WTC11 (cell line): ENCODE data around the gene ACR. TPM values are rescaled to one million over a fixed set of nuclear protein-coding genes. Genes with fewer than 3 reads are reported as not detected.
"Not testable (repeated sequence)": the region's sequence is repeated elsewhere in the genome, so short reads cannot be mapped to it uniquely, and the experiment has no call there.

Experiments used
- ATAC-seq: fragments of 200-7000 bp; cut with Tn5 transposase; 2 replicates; pipeline ENCODE4 v1.10.0; 2021; ENCODE audit warnings: mild to moderate bottlenecking, moderate library complexity
- CTCF ChIA-PET: fragments of 300-600 bp; sonication (Branson Sonifier 250); formaldehyde crosslinking; loops from one replicate; lab custom pipeline; 2021; ENCODE audit warnings: antibody characterized with exemption; lab: Charles Lee
- POLR2A ChIA-PET: fragments of 350-600 bp; sonication (Branson Sonifier 250); formaldehyde crosslinking; loops from one replicate; lab custom pipeline; 2021; ENCODE audit warnings: antibody characterized with exemption; lab: Charles Lee
- DNase-seq: peaks from one replicate; pipeline ENCODE4 v3.0.0; 2021; ENCODE audit warnings: low spot score
- H3K27ac Mint-ChIP-seq: 2 replicates; pipeline ENCODE4 v1.8.0; 2021; ENCODE audit warnings: mixed read lengths
- H3K27me3 Mint-ChIP-seq: 2 replicates; pipeline ENCODE4 v1.8.0; 2021; ENCODE audit warnings: low read depth, mild to moderate bottlenecking, moderate library complexity, mixed read lengths
- H3K36me3 Mint-ChIP-seq: 2 replicates; pipeline ENCODE4 v1.8.0; 2021; ENCODE audit warnings: mixed read lengths
- H3K4me1 Mint-ChIP-seq: 2 replicates; pipeline ENCODE4 v1.8.0; 2022; ENCODE audit warnings: mixed read lengths
- H3K4me3 Mint-ChIP-seq: 2 replicates; pipeline ENCODE4 v1.8.0; 2021; ENCODE audit warnings: mild to moderate bottlenecking, moderate library complexity, mixed read lengths
- H3K9me3 Mint-ChIP-seq: 2 replicates; pipeline ENCODE4 v1.8.0; 2021; ENCODE audit warnings: mixed read lengths
- FOXK1 ChIP-seq: sonication (generic); formaldehyde crosslinking; IDR thresholded peaks from 2 replicates; pipeline ENCODE4 v1.8.0; 2022; ENCODE audit warnings: mild to moderate bottlenecking, moderate library complexity, missing genetic modification reagents
- total RNA-seq: library from RNA; stranded (reverse); gene quantifications from 3 replicates; pipeline ENCODE4 v1.2.3, GENCODE V29; 2021

The ACR gene
- total RNA-seq, 1 experiment from 2014 or later: 0.46 TPM

GRCh38 chr22:50783033-50783879 lies 45.3 kb downstream of the ACR start, which contains the start of gene RABL2B:
Gene RABL2B, minus strand, starts transcription at chr22:50783636. Its CDS starts 1,342 bp downstream, at chr22:50782294.
- 0 out of 2 replicates have a peak, but pooled peaks have one; percentile 35 for TF ChIP-seq FOXK1 (CRISPR knock-in tag)
- ATAC-seq: peak; percentile 96
- H3K9me3 Mint-ChIP-seq, H3K27me3 Mint-ChIP-seq, H3K36me3 Mint-ChIP-seq, CTCF ChIA-PET, H3K27ac Mint-ChIP-seq, POLR2A ChIA-PET, H3K4me1 Mint-ChIP-seq: not testable (repeated sequence)
- peak; percentile 87 for DNase-seq
- H3K4me3 Mint-ChIP-seq: peak within 1 kb of the TSS; percentile 88

- CTCF ChIA-PET, H3K9me3 Mint-ChIP-seq, H3K27ac Mint-ChIP-seq, POLR2A ChIA-PET, H3K4me1 Mint-ChIP-seq, DNase-seq, H3K27me3 Mint-ChIP-seq, H3K36me3 Mint-ChIP-seq: not testable (repeated sequence)
- peak; percentile 18 for ATAC-seq
- peak overlapping the region; percentile 88 for H3K4me3 Mint-ChIP-seq
Observed at GRCh38 chr22:50783880-50784276, 45.9 kb downstream of the ACR start.

- H3K9me3 Mint-ChIP-seq, POLR2A ChIA-PET, DNase-seq, ATAC-seq, H3K27ac Mint-ChIP-seq, H3K27me3 Mint-ChIP-seq, CTCF ChIA-PET, H3K4me1 Mint-ChIP-seq, H3K36me3 Mint-ChIP-seq: not testable (repeated sequence)
- H3K4me3 Mint-ChIP-seq: peak overlapping the region; percentile 25; the same call in 1 of the 2 replicates
Observed at GRCh38 chr22:50785289-50785688, 47.3 kb downstream of the ACR start.

- DNase-seq, H3K4me3 Mint-ChIP-seq, CTCF ChIA-PET, H3K27me3 Mint-ChIP-seq, H3K36me3 Mint-ChIP-seq, H3K9me3 Mint-ChIP-seq, POLR2A ChIA-PET, H3K4me1 Mint-ChIP-seq, ATAC-seq, H3K27ac Mint-ChIP-seq: not testable (repeated sequence)
Observed at GRCh38 chr22:50786936-50787335, 48.9 kb downstream of the ACR start.

Other genes starting within 250 kb of the ACR start
- 38.1 to 43.7 TPM (median 39.8 TPM) in 3 replicates for gene LMF2, start 230.5 kb upstream of the ACR start, total RNA-seq
- gene NCAPH2, start 230.0 kb upstream of the ACR start, total RNA-seq: 69.8 to 78.4 TPM (median 70.3 TPM) in 3 replicates
- gene SCO2, start 212.6 kb upstream of the ACR start, total RNA-seq: 1.5 to 5.5 TPM in 2 of 3 replicates, not detected in the other
- 1.2 to 1.8 TPM (median 1.5 TPM) in 3 replicates for gene TYMP, start 208.2 kb upstream of the ACR start, total RNA-seq
- gene KLHDC7B, start 192.3 kb upstream of the ACR start, total RNA-seq: not detected in 3 replicates
- 0.46 to 0.89 TPM (median 0.85 TPM) in 3 replicates for gene SYCE3, start 175.3 kb upstream of the ACR start, total RNA-seq
- gene CPT1B, start 159.8 kb upstream of the ACR start, total RNA-seq: 33.7 to 47.8 TPM (median 47.4 TPM) in 3 replicates
- 75.4 to 80.0 TPM (median 76.1 TPM) in 3 replicates for gene CHKB, start 155.4 kb upstream of the ACR start, total RNA-seq
- 1.8 to 4.9 TPM (median 1.9 TPM) in 3 replicates for gene MAPK8IP2, start 137.4 kb upstream of the ACR start, total RNA-seq
- gene ARSA, start 110.1 kb upstream of the ACR start, total RNA-seq: 17.7 to 18.8 TPM (median 17.8 TPM) in 3 replicates
- gene SHANK3, start 65.4 kb upstream of the ACR start, total RNA-seq: 9.6 to 10.5 TPM (median 9.7 TPM) in 3 replicates
- gene RABL2B, start 45.4 kb downstream of the ACR start, total RNA-seq: 22.4 to 24.0 TPM (median 23.2 TPM) in 3 replicates